SK-N-SH (cell line): Measurements from ENCODE around the gene KBTBD2.
"Not testable (repeated sequence)": the region's sequence is repeated elsewhere in the genome, so short reads cannot be mapped to it uniquely, and the experiment has no call there.

Source experiments
- CTCF ChIP-seq: fragments of 200-600 bp; sonication (generic); IDR thresholded peaks from 2 replicates; pipeline ENCODE4 v1.6.1; 2017; ENCODE audit warnings: antibody characterized with exemption, mild to moderate bottlenecking, moderate library complexity
- EP300 ChIP-seq, 2 experiments: IDR thresholded peaks; 2 replicates each; pipeline versions ENCODE4 v1.4.0 to v1.6.1; 2012; ENCODE audit warnings: borderline replicate concordance in 1 of 2, low read depth in 1 of 2, low read length in 1 of 2
- EZH2phosphoT487 ChIP-seq: fragments of 200-600 bp; sonication (generic); IDR thresholded peaks from 2 replicates; pipeline ENCODE4 v1.6.1; 2017; ENCODE audit warnings: low read depth, mixed run types, mild to moderate bottlenecking, antibody characterized with exemption, moderate library complexity, borderline replicate concordance
- FOXJ3 ChIP-seq: sonication (generic); formaldehyde crosslinking; IDR thresholded peaks from 2 replicates; pipeline ENCODE4 v1.5.1; 2020; ENCODE audit warnings: mild to moderate bottlenecking, missing genetic modification reagents
- GABPA ChIP-seq: IDR thresholded peaks from 2 replicates; pipeline ENCODE4 v1.4.0; 2012; ENCODE audit warnings: low read depth, mild to moderate bottlenecking
- NRF1 ChIP-seq: IDR thresholded peaks from 2 replicates; pipeline ENCODE4 v1.6.1; 2012; ENCODE audit warnings: low read depth, mild to moderate bottlenecking, low read length
- POLR2AphosphoS5 ChIP-seq: IDR thresholded peaks from 2 replicates; pipeline ENCODE4 v1.6.1; 2012; ENCODE audit warnings: low read depth, low read length
- RAD21 ChIP-seq: IDR thresholded peaks from 2 replicates; pipeline ENCODE4 v1.6.1; 2012; ENCODE audit warnings: mild to moderate bottlenecking, low read length
- RCOR1 ChIP-seq: fragments of 150-350 bp; IDR thresholded peaks from 2 replicates; pipeline ENCODE4 v1.6.1; 2017; ENCODE audit warnings: antibody characterized with exemption, low read length
- REST ChIP-seq: IDR thresholded peaks from 2 replicates; pipeline ENCODE4 v1.6.1; 2012; ENCODE audit warnings: mild to moderate bottlenecking, low read depth, low read length, moderate library complexity
- SIN3A ChIP-seq: IDR thresholded peaks from 2 replicates; pipeline ENCODE4 v1.6.1; 2012; ENCODE audit warnings: low read depth, mild to moderate bottlenecking, low read length, moderate library complexity, borderline replicate concordance
- SMC3 ChIP-seq: IDR thresholded peaks from 2 replicates; pipeline ENCODE4 v1.6.1; 2012; ENCODE audit warnings: low read depth, low read length, improper control_type of control experiment
- TAF1 ChIP-seq: IDR thresholded peaks from 2 replicates; pipeline ENCODE4 v1.6.1; 2012; ENCODE audit warnings: low read depth, mild to moderate bottlenecking, low read length, moderate library complexity, borderline replicate concordance
- USF2 ChIP-seq: fragments of 150-350 bp; IDR thresholded peaks from 2 replicates; pipeline ENCODE4 v1.6.1; 2017; ENCODE audit warnings: antibody characterized with exemption, low read length, low read depth, borderline replicate concordance

GRCh38 chr7:32857063-32857462 lies 34.5 kb downstream of the KBTBD2 start:
- TF ChIP-seq CTCF; POLR2AphosphoS5; GABPA; REST; TAF1; RCOR1; EP300 (IDR thresholded peaks at IDR 0.05; ENCODE audit: borderline replicate concordance in 1 of 2, low read depth in 1 of 2, low read length in 1 of 2); SIN3A; FOXJ3 (CRISPR knock-in tag); RAD21; EZH2phosphoT487; SMC3; USF2; NRF1: not testable (repeated sequence)
